Measurements from ENCODE around the gene NT5C.
A peak's percentile ranks its signal among the peaks of the same experiment; 100 is the strongest.

Gene NT5C

GRCh38 chr17:75115555-75115954, 16.0 kb downstream of the NT5C start:
- no peak overlapping the region for H3K4me2 ChIP-seq
- H2AFZ ChIP-seq (ENCODE audit: low read depth), result no peak overlapping the region
- H3K4me3 ChIP-seq (IDR thresholded peaks at IDR 0.05; ENCODE audit: insufficient read depth, low read depth, low read length), result no peak overlapping the region
- H3K27ac ChIP-seq, result no peak overlapping the region
- H3K27me3 ChIP-seq (ENCODE audit: insufficient read depth, low read depth), result no peaks in the 10 kb centered on the region
- H3K9ac ChIP-seq, result no peak overlapping the region
- peaks cover 17% of the 10 kb centered on the region for H3K4me1 ChIP-seq (ENCODE audit: low read depth, poor library complexity, severe bottlenecking)
- H3K79me2 ChIP-seq (ENCODE audit: insufficient read depth, low read depth), result peaks cover 5% of the 10 kb centered on the region; the same call in 1 of the 2 replicates
- H4K20me1 ChIP-seq (ENCODE audit: insufficient read depth), result no peaks in the 10 kb centered on the region
- TF ChIP-seq CTCF (conservative IDR thresholded peaks at IDR 0.05; ENCODE audit: low read depth, low read length), result no peak
- H3K36me3 ChIP-seq (ENCODE audit: insufficient read depth), result no peaks in the 10 kb centered on the region

- H3K27ac ChIP-seq, result peak overlapping the region; percentile 14; the same call in 1 of the 2 replicates
- peak overlapping the region; percentile 30 for H3K4me3 ChIP-seq (IDR thresholded peaks at IDR 0.05; ENCODE audit: insufficient read depth, low read depth, low read length)
- no peak for TF ChIP-seq CTCF (conservative IDR thresholded peaks at IDR 0.05; ENCODE audit: low read depth, low read length)
Measured at GRCh38 chr17:75114552-75115314, 16.8 kb downstream of the NT5C start.

GRCh38 chr17:75113798-75114551, 17.6 kb downstream of the NT5C start:
- Histone ChIP-seq H3K4me2 (peak overlapping the region; percentile 85), H3K4me1 (ENCODE audit: low read depth, poor library complexity, severe bottlenecking) (peaks cover 25% of the 10 kb centered on the region), H3K79me2 (ENCODE audit: insufficient read depth, low read depth) (peaks cover 5% of the 10 kb centered on the region; the same call in 1 of the 2 replicates), H3K9ac (peak overlapping the region; percentile 63), H3K27ac (peak overlapping the region; percentile 14; the same call in 1 of the 2 replicates), H2AFZ (ENCODE audit: low read depth) (peak overlapping the region; percentile 75), H3K36me3 (ENCODE audit: insufficient read depth) (no peaks in the 10 kb centered on the region), H3K4me3 (IDR thresholded peaks at IDR 0.05; ENCODE audit: insufficient read depth, low read depth, low read length) (peak overlapping the region; percentile 30), H4K20me1 (ENCODE audit: insufficient read depth) (no peaks in the 10 kb centered on the region), H3K27me3 (ENCODE audit: insufficient read depth, low read depth) (no peaks in the 10 kb centered on the region)
- peak; percentile 94 for TF ChIP-seq CTCF (conservative IDR thresholded peaks at IDR 0.05; ENCODE audit: low read depth, low read length)

More at GRCh38 chr17:75114552-75115314, 16.8 kb downstream of the NT5C start:
- H3K4me1 ChIP-seq (ENCODE audit: low read depth, poor library complexity, severe bottlenecking), result peaks cover 20% of the 10 kb centered on the region
- H3K79me2 ChIP-seq (ENCODE audit: insufficient read depth, low read depth), result peaks cover 5% of the 10 kb centered on the region; the same call in 1 of the 2 replicates
- H2AFZ ChIP-seq (ENCODE audit: low read depth), result peak overlapping the region; percentile 75
- no peaks in the 10 kb centered on the region for H4K20me1 ChIP-seq (ENCODE audit: insufficient read depth)
- no peaks in the 10 kb centered on the region for H3K27me3 ChIP-seq (ENCODE audit: insufficient read depth, low read depth)
- no peaks in the 10 kb centered on the region for H3K36me3 ChIP-seq (ENCODE audit: insufficient read depth)
- peak overlapping the region; percentile 85 for H3K4me2 ChIP-seq
- peak overlapping the region; percentile 63 for H3K9ac ChIP-seq

- Histone ChIP-seq H3K4me3 (IDR thresholded peaks at IDR 0.05; ENCODE audit: insufficient read depth, low read depth, low read length) (no peak overlapping the region), H3K27me3 (ENCODE audit: insufficient read depth, low read depth) (no peaks in the 10 kb centered on the region; the same call in 1 of the 2 replicates), H2AFZ (ENCODE audit: low read depth) (no peak overlapping the region), H4K20me1 (ENCODE audit: insufficient read depth) (no peaks in the 10 kb centered on the region), H3K36me3 (ENCODE audit: insufficient read depth) (no peaks in the 10 kb centered on the region), H3K27ac (no peak overlapping the region), H3K4me2 (0 out of 2 replicates have a peak overlapping the region, but pooled peaks have one; percentile 99), H3K9ac (no peak overlapping the region), H3K79me2 (ENCODE audit: insufficient read depth, low read depth) (peaks cover 5% of the 10 kb centered on the region; the same call in 1 of the 2 replicates), H3K4me1 (ENCODE audit: low read depth, poor library complexity, severe bottlenecking) (peaks cover 27% of the 10 kb centered on the region)
- no peak for TF ChIP-seq CTCF (conservative IDR thresholded peaks at IDR 0.05; ENCODE audit: low read depth, low read length)
Measured at GRCh38 chr17:75111777-75112335, 19.7 kb downstream of the NT5C start.

Measured in KMS-11 (cell line).